GM21515 (cell line): ENCODE results near the gene ALX4.

Source experiments
- ATAC-seq: cut with Tn5 transposase; IDR thresholded peaks from one replicate; pipeline ENCODE4 v1.9.1; 2021; ENCODE audit not compliant: unreplicated experiment

ALX4 gene

GRCh38 chr11:44301564-44302271 is 8.2 kb downstream of the ALX4 start:
- no peak for ATAC-seq

DNA sequence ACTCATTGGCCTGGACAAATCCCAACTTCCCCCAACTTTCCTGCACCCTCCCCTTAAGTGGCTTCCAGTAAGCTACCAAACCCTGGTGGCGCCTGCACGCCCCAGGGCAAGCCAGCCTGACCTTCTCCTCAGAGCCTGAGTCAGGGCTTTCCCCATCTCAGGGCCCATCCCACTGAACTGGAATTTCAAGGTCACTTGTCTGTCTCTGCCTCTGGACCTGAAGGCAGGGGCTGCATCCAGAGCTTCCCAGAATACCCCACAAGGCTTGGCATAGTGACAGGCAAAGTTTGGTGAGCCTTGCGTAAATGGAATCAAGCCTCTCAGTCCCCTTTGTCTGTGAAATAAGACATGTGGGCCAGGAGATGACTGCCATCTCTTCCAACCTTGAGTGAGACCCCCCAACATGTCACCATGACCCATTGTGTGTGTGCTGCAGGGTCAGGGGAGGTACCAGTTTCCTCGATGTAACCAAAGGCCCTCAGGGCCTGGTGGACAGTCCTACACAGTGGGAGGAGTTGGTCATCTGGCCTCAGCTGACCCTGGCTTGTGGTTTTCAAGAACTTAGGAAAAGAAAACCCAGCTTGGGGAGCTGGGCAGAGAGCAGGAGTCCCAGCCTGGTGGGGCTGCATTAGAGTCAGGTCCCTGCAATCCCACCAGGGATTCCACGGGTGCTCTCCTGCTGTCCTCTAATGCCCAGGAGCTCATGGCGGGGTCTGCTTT is 8.9 kb downstream of the ALX4 start:
- ATAC-seq = no peak

GRCh38 chr11:44298862-44299261 is 11.1 kb downstream of the ALX4 start:
- no peak for ATAC-seq

DNA sequence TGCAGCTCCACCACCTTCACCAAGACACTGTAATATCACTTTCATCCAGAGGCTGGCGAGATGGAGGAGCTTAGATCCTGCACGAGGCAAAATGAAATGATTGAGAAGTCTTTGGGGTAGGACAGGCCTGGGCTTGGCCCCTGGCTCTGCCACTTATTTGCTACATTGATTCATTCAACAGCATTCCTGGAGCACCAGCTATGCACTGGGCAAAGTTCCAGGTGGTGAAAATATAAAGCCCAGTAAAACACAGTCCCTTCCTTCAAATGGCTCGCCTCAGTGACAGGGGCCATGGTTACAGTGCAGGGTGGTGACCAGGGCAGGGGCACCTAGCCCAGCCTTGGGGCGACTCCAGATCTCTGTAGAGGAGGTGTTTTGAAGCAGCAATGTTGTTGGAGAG is 19.7 kb downstream of the ALX4 start:
- ATAC-seq = no peak

- no peak for ATAC-seq
Observed at GRCh38 chr11:44288133-44288526, 21.8 kb downstream of the ALX4 start.

DNA sequence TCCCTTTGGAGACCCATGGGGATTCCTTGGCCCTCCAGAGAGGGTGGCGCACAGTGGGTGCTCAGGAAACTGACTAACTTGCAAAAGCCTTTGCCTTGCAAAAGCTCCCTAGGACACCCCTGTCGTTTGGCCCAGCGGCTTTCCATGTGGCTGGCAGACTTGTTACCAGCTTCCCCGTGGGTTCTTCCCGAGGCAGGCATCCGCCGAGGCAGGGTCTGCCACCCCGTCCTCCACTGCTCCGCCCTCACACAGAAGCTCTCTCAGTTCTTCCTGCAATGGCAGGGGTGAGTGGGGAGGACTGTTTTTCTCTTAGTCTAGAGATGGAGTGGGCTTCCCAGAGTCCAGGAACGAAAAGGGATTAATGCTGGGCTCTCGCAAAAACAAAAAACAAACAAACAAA is 23.0 kb downstream of the ALX4 start:
- no peak for ATAC-seq

DNA sequence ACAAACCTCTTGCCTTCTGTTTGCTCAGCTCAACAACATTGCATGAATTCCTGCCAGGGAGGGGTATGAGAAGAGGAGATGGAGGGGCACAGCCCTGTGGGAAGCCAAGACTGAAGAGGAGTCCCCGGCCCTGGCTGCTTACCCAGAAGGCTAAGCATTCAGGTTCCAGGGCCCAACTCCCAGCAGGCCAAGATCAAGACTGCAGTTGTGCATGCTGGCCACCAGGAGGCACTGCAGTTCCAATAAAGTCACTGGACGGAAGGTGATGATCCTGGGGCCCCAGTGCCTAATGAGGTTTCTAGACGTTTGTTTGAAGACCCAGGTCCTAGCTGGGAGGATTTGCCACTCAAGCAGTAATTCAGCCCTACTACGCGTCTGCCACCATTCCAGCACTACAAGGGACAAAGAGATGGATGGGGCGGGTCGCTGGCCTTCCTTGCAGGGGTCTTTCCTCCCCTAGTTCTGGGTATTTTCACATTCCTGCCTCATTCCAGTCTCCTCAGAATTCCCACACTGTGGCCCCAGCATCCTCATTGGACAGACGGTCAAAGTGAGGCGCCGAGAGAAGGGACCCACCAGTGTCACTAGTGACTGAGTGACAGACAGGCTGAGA is 23.6 kb downstream of the ALX4 start:
- no peak for ATAC-seq

GRCh38 chr11:44285756-44286155 is 24.2 kb downstream of the ALX4 start:
- ATAC-seq = no peak

GRCh38 chr11:44282620-44283019 is 27.3 kb downstream of the ALX4 start:
- no peak for ATAC-seq

DNA sequence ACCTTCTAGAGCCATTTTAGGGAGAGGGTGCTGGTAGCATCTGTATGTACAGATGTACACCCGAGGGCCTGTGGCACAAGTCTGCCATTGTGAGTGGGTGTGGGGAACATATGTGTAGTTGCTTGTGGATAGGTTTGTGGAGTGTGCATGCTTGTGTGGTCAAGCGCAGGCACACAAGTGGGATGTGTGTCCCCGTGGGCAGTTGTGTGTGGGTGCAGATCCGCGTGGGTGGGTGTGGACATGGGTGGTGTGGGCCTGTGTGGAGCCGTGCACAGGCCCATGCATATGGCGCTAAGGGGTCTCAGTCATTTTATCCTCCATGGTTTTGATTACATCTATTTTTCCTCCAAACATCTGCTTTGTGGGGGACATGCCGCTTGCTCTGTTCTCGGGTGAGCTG is 28.8 kb downstream of the ALX4 start:
- no peak for ATAC-seq

DNA sequence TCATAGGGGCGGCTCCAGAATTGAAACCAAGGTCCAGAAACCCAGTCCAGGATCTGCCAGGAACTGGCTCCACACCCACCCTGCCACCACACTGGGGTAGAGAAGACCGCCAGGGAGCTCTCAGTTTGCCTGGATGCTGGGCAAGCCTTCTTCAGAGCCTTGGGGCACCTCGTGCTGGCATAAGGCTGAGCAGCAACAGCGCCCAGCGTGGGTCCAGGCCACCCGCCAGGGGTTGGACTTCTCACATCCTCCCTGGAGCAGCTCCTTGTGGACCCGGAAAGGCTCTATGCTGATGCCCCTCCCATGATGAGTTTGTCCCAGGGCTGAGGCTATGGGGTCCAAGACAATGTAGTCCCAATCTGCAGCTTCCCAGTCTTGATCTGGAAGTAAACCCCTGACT is 29.7 kb downstream of the ALX4 start:
- no peak for ATAC-seq

- no peak for ATAC-seq
Observed at GRCh38 chr11:44279483-44279882, 30.5 kb downstream of the ALX4 start.

GRCh38 chr11:44277196-44278090 is 32.5 kb downstream of the ALX4 start:
- no peak for ATAC-seq

GRCh38 chr11:44275961-44276550 is 33.9 kb downstream of the ALX4 start:
- no peak for ATAC-seq

- ATAC-seq = no peak
Observed at GRCh38 chr11:44275241-44275640, 34.7 kb downstream of the ALX4 start.

- no peak for ATAC-seq
Observed at GRCh38 chr11:44274404-44274803, 35.5 kb downstream of the ALX4 start.

- ATAC-seq = no peak
Observed at GRCh38 chr11:44271286-44271685, 38.7 kb downstream of the ALX4 start.

DNA sequence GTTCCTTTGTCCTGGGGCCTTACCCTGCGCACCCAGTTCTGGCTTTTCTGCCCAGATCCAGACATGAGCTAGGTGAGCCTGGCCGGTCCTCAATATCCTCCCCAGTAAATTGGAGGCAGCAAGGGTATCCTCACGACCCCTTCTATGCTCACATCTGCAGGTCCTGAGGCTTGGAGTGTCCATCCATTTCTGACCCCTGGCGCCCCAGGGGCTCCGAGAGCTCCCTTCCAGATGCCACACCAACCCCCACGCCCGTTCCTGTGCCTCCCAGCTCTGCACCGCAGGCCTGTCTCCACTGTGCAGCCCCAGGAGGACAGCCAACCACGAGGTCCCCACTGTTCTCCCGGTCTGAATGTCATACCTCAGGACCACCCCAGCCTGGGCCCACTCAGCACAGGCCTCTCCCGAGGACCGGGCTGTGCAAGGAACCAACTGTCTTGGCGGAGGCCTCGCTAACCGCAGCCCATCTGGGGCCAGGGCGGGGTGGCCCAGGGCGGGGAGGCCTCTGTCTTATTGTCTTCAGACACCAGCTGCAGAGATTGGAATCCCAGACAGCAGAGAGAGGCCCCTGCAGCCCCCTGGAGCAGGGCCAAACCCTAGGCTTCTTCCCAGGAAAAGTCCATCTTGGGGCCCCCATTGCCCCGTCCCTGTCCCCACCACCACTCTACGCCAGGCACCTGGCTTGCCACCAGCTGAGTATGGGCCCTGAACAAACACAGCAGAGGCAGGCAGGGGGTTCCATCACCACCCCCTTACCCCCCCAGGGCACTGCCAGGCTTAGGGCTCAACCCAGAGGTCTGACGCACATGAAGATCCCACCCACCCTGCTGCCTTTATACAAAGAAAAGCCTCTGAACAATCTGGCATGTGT is 39.3 kb downstream of the ALX4 start:
- no peak for ATAC-seq

DNA sequence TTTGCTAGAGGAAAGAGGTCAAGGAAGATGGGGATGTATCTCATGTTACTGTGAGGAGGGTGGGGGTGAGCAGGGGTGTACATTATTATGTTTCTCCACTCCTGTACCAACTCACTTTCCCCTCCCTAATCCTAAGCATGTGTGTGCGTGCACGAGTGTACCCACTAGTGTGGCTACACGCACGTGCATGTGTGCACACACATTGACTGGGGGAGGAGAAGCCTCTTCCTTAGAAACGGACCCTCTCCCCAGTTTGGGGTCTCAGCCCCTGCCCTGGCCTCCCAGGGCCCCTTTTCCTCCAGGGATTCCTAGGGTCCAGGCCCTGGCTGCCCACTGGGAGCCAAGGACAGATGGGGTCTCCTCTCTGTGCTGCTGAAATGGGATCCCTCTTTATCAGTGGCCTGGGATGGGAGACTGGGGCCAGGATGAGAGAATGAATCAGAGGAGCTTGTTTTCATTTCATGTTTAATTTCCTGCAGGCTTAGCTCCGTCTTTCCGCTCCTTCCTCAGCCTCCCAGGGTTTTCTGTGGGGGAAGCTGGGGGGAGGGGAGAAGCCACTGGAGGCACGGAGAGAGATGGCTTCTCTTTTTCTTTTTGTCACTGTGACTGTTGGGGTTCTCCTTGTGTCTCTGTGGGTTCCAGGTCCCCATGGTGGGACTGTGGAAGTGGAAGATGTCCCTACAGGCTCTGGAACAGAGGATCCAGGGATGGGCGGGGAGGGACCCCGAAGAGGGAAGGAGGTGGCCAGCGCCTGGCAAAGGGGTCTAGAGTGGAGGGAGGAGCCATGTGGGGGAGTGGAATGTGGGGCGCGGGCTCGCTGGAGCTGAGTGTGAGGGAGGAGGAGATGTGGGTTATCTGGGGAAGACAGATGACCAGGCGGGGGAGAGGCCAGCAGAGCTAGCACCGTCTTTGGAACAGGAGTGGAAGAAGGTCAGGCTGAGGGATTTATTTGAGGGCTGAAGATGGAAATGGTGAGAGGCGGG is 40.3 kb downstream of the ALX4 start:
- no peak for ATAC-seq
